ENCODE data around the gene ARL6IP1. TPM values are rescaled to one million over a fixed set of nuclear protein-coding genes. Genes with fewer than 3 reads are reported as not detected.

ARL6IP1 gene
- total and polyA plus RNA-seq, 2 of the 13 experiments (the other 11 are each of a cell fraction or from before 2014, with no cell fraction given) = 263 to 373 TPM

GRCh38 chr16:18801145-18801972 lies at the start of gene ARL6IP1 (continued):
- 0 out of 2 replicates have a peak, but pooled peaks have one; percentile 65 for TF ChIP-seq HMGA1 (CRISPR knock-in tag; conservative IDR thresholded peaks at IDR 0.05)
- TF ChIP-seq ZSCAN31 (CRISPR knock-in tag; IDR thresholded peaks at IDR 0.05; ENCODE audit: low read depth) = peak; percentile 98
- TF ChIP-seq ZSCAN20 (CRISPR knock-in tag; IDR thresholded peaks at IDR 0.05; ENCODE audit: borderline replicate concordance) = peak; percentile 79
- TF ChIP-seq ZHX1 (CRISPR knock-in tag; IDR thresholded peaks at IDR 0.05; ENCODE audit: low read depth) = peak; percentile 96
- peak; percentile 97 for TF ChIP-seq GTF2F1 (IDR thresholded peaks at IDR 0.05; ENCODE audit: low read length)
- peak; percentile 86 for TF ChIP-seq E2F5 (CRISPR knock-in tag; conservative IDR thresholded peaks at IDR 0.05)
- 0 out of 2 replicates have a peak, but pooled peaks have one; percentile 26 for TF ChIP-seq ELF4 (CRISPR knock-in tag; IDR thresholded peaks at IDR 0.05; ENCODE audit: borderline replicate concordance)
- peak; percentile 99 for TF ChIP-seq ZSCAN21 (CRISPR knock-in tag; IDR thresholded peaks at IDR 0.05; ENCODE audit: borderline replicate concordance)
- peak; percentile 70; the same call in 1 of the 2 replicates for TF ChIP-seq ZMYM3 (CRISPR knock-in tag; IDR thresholded peaks at IDR 0.05)
- no peak for TF ChIP-seq RFX1 (IDR thresholded peaks at IDR 0.05)
- peak; percentile 91 for TF ChIP-seq ZNF225 (CRISPR knock-in tag; IDR thresholded peaks at IDR 0.05)
- TF ChIP-seq ZBTB26 (CRISPR knock-in tag; IDR thresholded peaks at IDR 0.05; ENCODE audit: borderline replicate concordance) = peak; percentile 88; the same call in 1 of the 2 replicates
- peak; percentile 94 for TF ChIP-seq FOXK1 (CRISPR knock-in tag; IDR thresholded peaks at IDR 0.05; ENCODE audit: borderline replicate concordance, low read depth)
- no peak for TF ChIP-seq ZNF253 (CRISPR knock-in tag; IDR thresholded peaks at IDR 0.05; ENCODE audit: borderline replicate concordance)
- TF ChIP-seq SIN3A (IDR thresholded peaks at IDR 0.05; ENCODE audit: borderline replicate concordance, low read depth, low read length) = peak; percentile 99
- TF ChIP-seq HOXA3 (CRISPR knock-in tag; IDR thresholded peaks at IDR 0.05) = peak; percentile 94
- TF ChIP-seq ZNF230 (CRISPR knock-in tag; IDR thresholded peaks at IDR 0.05) = peak; percentile 99
- TF ChIP-seq ZFP36L2 (CRISPR knock-in tag; IDR thresholded peaks at IDR 0.05) = peak; percentile 66
- peak; percentile 80; the same call in 1 of the 2 replicates for TF ChIP-seq MLXIP (CRISPR knock-in tag; IDR thresholded peaks at IDR 0.05; ENCODE audit: borderline replicate concordance)
- peak; percentile 43 for TF ChIP-seq ZBTB7B (CRISPR knock-in tag; IDR thresholded peaks at IDR 0.05)
- no peak; the same call in 1 of the 2 replicates for TF ChIP-seq RFX3 (CRISPR knock-in tag; IDR thresholded peaks at IDR 0.05)
